Activated T-cell treated with anti-CD3 and anti-CD28 coated beads, Interleukin-2, amount 50 U/mL, for 72 hours (primary cell): Measurements from ENCODE around the gene STAG1. TPM values are rescaled to one million over a fixed set of nuclear protein-coding genes. Genes with fewer than 3 reads are reported as not detected.
"Not testable (repeated sequence)": the region's sequence is repeated elsewhere in the genome, so short reads cannot be mapped to it uniquely, and the experiment has no call there.

Experiments
- ATAC-seq, 2 donors: fragments of 150-1000 bp; cut with Tn5 transposase; replicated peaks in 1 of 2; 2 replicates each; pipeline ENCODE4 v1.10.0; 2021; ENCODE audit warnings: moderate library complexity in 2 of 2, mild to moderate bottlenecking in 1 of 2
- DNase-seq, 2 donors: peaks; one replicate each; pipeline ENCODE4 v3.0.0; 2021 to 2022; ENCODE audit warnings: mixed read lengths in 1 of 2
- H3K27ac Mint-ChIP-seq: one replicate; pipeline ENCODE4 v1.8.0; 2022; ENCODE audit warnings: mild to moderate bottlenecking, moderate library complexity, mixed read lengths
- H3K27me3 Mint-ChIP-seq: one replicate; pipeline ENCODE4 v1.8.0; 2022; ENCODE audit warnings: low read depth, mixed read lengths
- H3K36me3 Mint-ChIP-seq, 2 donors: one replicate each; pipeline ENCODE4 v1.8.0; 2022; ENCODE audit warnings: mixed read lengths in 2 of 2, mild to moderate bottlenecking in 1 of 2; ENCODE audit not compliant: insufficient read depth in 2 of 2
- H3K4me1 Mint-ChIP-seq: one replicate; pipeline ENCODE4 v1.8.0; 2022; ENCODE audit warnings: low read depth, mixed read lengths
- H3K4me3 Mint-ChIP-seq, 2 donors: one replicate each; pipeline ENCODE4 v1.8.0; 2022; ENCODE audit warnings: mild to moderate bottlenecking in 2 of 2, mixed read lengths in 2 of 2, moderate library complexity in 2 of 2
- H3K9me3 Mint-ChIP-seq, 2 donors: one replicate each; pipeline ENCODE4 v1.8.0; 2022; ENCODE audit warnings: mixed read lengths in 2 of 2
- total RNA-seq, 2 donors: library from RNA; stranded (reverse); gene quantifications; one replicate each; pipeline ENCODE4 v1.2.3, GENCODE V29; 2022

The STAG1 gene
- total RNA-seq, 2 donors from 2014 or later, result 41.0 to 52.7 TPM

GRCh38 chr3:136624371-136624770 is 127.8 kb downstream of the STAG1 start:
- Mint-ChIP-seq H3K4me3 (no peak overlapping the region), H3K27me3 (no peaks in the 10 kb centered on the region), H3K36me3 (peaks cover 8 to 21% of the 10 kb centered on the region in 2 donors), H3K27ac (no peak overlapping the region), H3K4me1 (peaks cover 14% of the 10 kb centered on the region), H3K9me3 (peaks cover 7 to 9% of the 10 kb centered on the region in 2 donors)
- ATAC-seq (no peak), DNase-seq (no peak)

- Mint-ChIP-seq H3K9me3 (no peaks in the 10 kb centered on the region), H3K27me3 (no peaks in the 10 kb centered on the region), H3K36me3 (peaks cover 3 to 11% of the 10 kb centered on the region in 2 donors), H3K4me3 (no peak overlapping the region), H3K27ac (no peak overlapping the region), H3K4me1 (peaks cover 14% of the 10 kb centered on the region)
- no peak for ATAC-seq
- DNase-seq, result no peak
Measured at GRCh38 chr3:136621628-136622027, 130.6 kb downstream of the STAG1 start.

GRCh38 chr3:136620436-136620835 is 131.7 kb downstream of the STAG1 start:
- H3K4me3 Mint-ChIP-seq, result no peak overlapping the region
- H3K36me3 Mint-ChIP-seq, result peaks cover 3 to 12% of the 10 kb centered on the region in 2 donors
- no peak for DNase-seq
- H3K9me3 Mint-ChIP-seq, result no peaks in the 10 kb centered on the region
- H3K27me3 Mint-ChIP-seq, result no peaks in the 10 kb centered on the region
- peaks cover 10% of the 10 kb centered on the region for H3K4me1 Mint-ChIP-seq
- ATAC-seq, result no peak
- no peak overlapping the region for H3K27ac Mint-ChIP-seq

- DNase-seq, H3K4me1 Mint-ChIP-seq, ATAC-seq, H3K27me3 Mint-ChIP-seq, H3K4me3 Mint-ChIP-seq, H3K9me3 Mint-ChIP-seq: not testable (repeated sequence)
- H3K36me3 Mint-ChIP-seq, result peaks cover 3 to 12% of the 10 kb centered on the region in 2 donors
- peak overlapping the region; percentile 14 for H3K27ac Mint-ChIP-seq
Measured at GRCh38 chr3:136617969-136618525, 134.1 kb downstream of the STAG1 start.

- H3K4me3 Mint-ChIP-seq, result no peak overlapping the region
- DNase-seq (no peak), ATAC-seq (no peak)
- no peaks in the 10 kb centered on the region for H3K27me3 Mint-ChIP-seq
- peak overlapping the region; percentile 54 for H3K27ac Mint-ChIP-seq
- peaks cover 5% of the 10 kb centered on the region for H3K4me1 Mint-ChIP-seq
- H3K36me3 Mint-ChIP-seq, result peaks cover 3 to 12% of the 10 kb centered on the region in 2 donors
- H3K9me3 Mint-ChIP-seq, result no peaks in the 10 kb centered on the region
Measured at GRCh38 chr3:136617198-136617597, 135.0 kb downstream of the STAG1 start.

- H3K9me3 Mint-ChIP-seq, result no peaks in the 10 kb centered on the region
- DNase-seq (no peak), ATAC-seq (no peak)
- no peak overlapping the region for H3K27ac Mint-ChIP-seq
- peaks cover 4% of the 10 kb centered on the region for H3K4me1 Mint-ChIP-seq
- H3K4me3 Mint-ChIP-seq, result no peak overlapping the region
- no peaks in the 10 kb centered on the region for H3K27me3 Mint-ChIP-seq
- peaks cover 4 to 6% of the 10 kb centered on the region in 2 donors for H3K36me3 Mint-ChIP-seq
Measured at GRCh38 chr3:136612512-136612911, 139.7 kb downstream of the STAG1 start.

- peaks cover 6 to 11% of the 10 kb centered on the region in 2 donors for H3K36me3 Mint-ChIP-seq
- peaks cover 4% of the 10 kb centered on the region for H3K4me1 Mint-ChIP-seq
- no peaks in the 10 kb centered on the region for H3K27me3 Mint-ChIP-seq
- no peak overlapping the region for H3K4me3 Mint-ChIP-seq
- H3K9me3 Mint-ChIP-seq, result no peaks in the 10 kb centered on the region
- DNase-seq, result no peak
- no peak overlapping the region for H3K27ac Mint-ChIP-seq
- ATAC-seq, result no peak
Measured at GRCh38 chr3:136606990-136607389, 145.2 kb downstream of the STAG1 start.

- ATAC-seq, H3K27me3 Mint-ChIP-seq, H3K4me3 Mint-ChIP-seq, H3K9me3 Mint-ChIP-seq, H3K27ac Mint-ChIP-seq, DNase-seq, H3K4me1 Mint-ChIP-seq: not testable (repeated sequence)
- peaks cover 8 to 11% of the 10 kb centered on the region in 2 donors for H3K36me3 Mint-ChIP-seq
Measured at GRCh38 chr3:136606216-136606615, 146.0 kb downstream of the STAG1 start.

- Mint-ChIP-seq H3K9me3 (no peaks in the 10 kb centered on the region), H3K4me3 (no peak overlapping the region), H3K4me1 (peaks cover 4% of the 10 kb centered on the region), H3K36me3 (peaks cover 10 to 11% of the 10 kb centered on the region in 2 donors), H3K27me3 (no peaks in the 10 kb centered on the region), H3K27ac (no peak overlapping the region)
- ATAC-seq (no peak), DNase-seq (no peak)
Measured at GRCh38 chr3:136604961-136605360, 147.2 kb downstream of the STAG1 start.

GRCh38 chr3:136602818-136603217 is 149.4 kb downstream of the STAG1 start:
- no peak overlapping the region for H3K27ac Mint-ChIP-seq
- H3K9me3 Mint-ChIP-seq, result no peaks in the 10 kb centered on the region
- ATAC-seq, result no peak
- H3K4me3 Mint-ChIP-seq, result no peak overlapping the region
- peaks cover 4% of the 10 kb centered on the region for H3K4me1 Mint-ChIP-seq
- peaks cover 5 to 12% of the 10 kb centered on the region in 2 donors for H3K36me3 Mint-ChIP-seq
- DNase-seq, result no peak
- H3K27me3 Mint-ChIP-seq, result no peaks in the 10 kb centered on the region

- peak; percentile 57 to 60 for ATAC-seq
Measured at GRCh38 chr3:136595913-136596697, 156.1 kb downstream of the STAG1 start.

GRCh38 chr3:136586580-136586979 is 165.6 kb downstream of the STAG1 start:
- DNase-seq, result no peak
- H3K27me3 Mint-ChIP-seq, result no peaks in the 10 kb centered on the region
- ATAC-seq, result no peak
- H3K27ac Mint-ChIP-seq, result no peak overlapping the region
- H3K4me1 Mint-ChIP-seq, result peaks cover 11% of the 10 kb centered on the region
- no peak overlapping the region for H3K4me3 Mint-ChIP-seq
- H3K9me3 Mint-ChIP-seq, result no peaks in the 10 kb centered on the region
- peaks cover 0 to 6% of the 10 kb centered on the region in 2 donors for H3K36me3 Mint-ChIP-seq

More at GRCh38 chr3:136595913-136596697, 156.1 kb downstream of the STAG1 start:
- H3K4me3 Mint-ChIP-seq, result no peak overlapping the region
- H3K36me3 Mint-ChIP-seq, result peaks cover 3 to 4% of the 10 kb centered on the region in 2 donors
- DNase-seq, result no peak
- no peaks in the 10 kb centered on the region for H3K27me3 Mint-ChIP-seq
- peaks cover 15% of the 10 kb centered on the region for H3K4me1 Mint-ChIP-seq
- H3K27ac Mint-ChIP-seq, result no peak overlapping the region
- no peaks in the 10 kb centered on the region for H3K9me3 Mint-ChIP-seq

- H3K4me1 Mint-ChIP-seq, result peaks cover 11% of the 10 kb centered on the region
- peaks cover 0 to 7% of the 10 kb centered on the region in 2 donors for H3K36me3 Mint-ChIP-seq
- no peak overlapping the region for H3K27ac Mint-ChIP-seq
- H3K9me3 Mint-ChIP-seq, result no peaks in the 10 kb centered on the region
- H3K27me3 Mint-ChIP-seq, result no peaks in the 10 kb centered on the region
- no peak overlapping the region for H3K4me3 Mint-ChIP-seq
- ATAC-seq (no peak), DNase-seq (no peak)
Measured at GRCh38 chr3:136584728-136585127, 167.4 kb downstream of the STAG1 start.
